Peyer's patch (tissue), 4 donors: ENCODE results near the gene TEAD3. TPM values are rescaled to one million over a fixed set of nuclear protein-coding genes. Genes with fewer than 3 reads are reported as not detected.
A peak's percentile ranks its signal among the peaks of the same experiment; 100 is the strongest.

ENCODE experiments used
- DNase-seq, 3 donors: peaks; one replicate each; pipeline ENCODE4 v3.0.0-alpha.2; 2017 to 2019
- H3K27ac ChIP-seq, 4 donors: fragments of 200-600 bp; sonication (generic); one replicate each; pipeline ENCODE4 v1.5.1; 2016 to 2019
- H3K27me3 ChIP-seq, 2 donors: fragments of 200-600 bp; sonication (generic); one replicate each; pipeline ENCODE4 v1.5.1; 2019
- H3K36me3 ChIP-seq, 3 donors: fragments of 200-600 bp; sonication (generic); one replicate each; pipeline ENCODE4 v1.5.1; 2016 to 2019
- H3K4me1 ChIP-seq, 4 donors: fragments of 200-600 bp; sonication (generic); one replicate each; pipeline ENCODE4 v1.5.1; 2016 to 2019
- H3K4me3 ChIP-seq, 4 donors: fragments of 200-600 bp; sonication (generic); 1 replicate in 3 of 4; 2 replicates in 1 of 4; pipeline ENCODE4 v1.5.1; 2016 to 2019; ENCODE audit warnings: mild to moderate bottlenecking in 1 of 4
- H3K9me3 ChIP-seq, 4 donors: fragments of 200-600 bp; sonication (generic); one replicate each; pipeline ENCODE4 v1.5.1; 2016 to 2019; ENCODE audit warnings: mild to moderate bottlenecking in 1 of 4
- CTCF ChIP-seq, 6 experiments: fragments of 450-650 bp in 4 of 6; fragments of 200-600 bp in 2 of 6; sonication (generic) in 1 of 6; IDR thresholded peaks; one replicate each; pipeline ENCODE4 v1.5.1; 2017 to 2019; ENCODE audit warnings: antibody characterized with exemption in 6 of 6, mild to moderate bottlenecking in 3 of 6, moderate library complexity in 1 of 6
- POLR2A ChIP-seq, 2 donors: fragments of 450-650 bp; IDR thresholded peaks; one replicate each; pipeline ENCODE4 v1.5.1; 2017; ENCODE audit warnings: antibody characterized with exemption in 2 of 2, mild to moderate bottlenecking in 2 of 2, moderate library complexity in 2 of 2
- total RNA-seq, 4 donors: library from RNA; depleted of rRNA; stranded (reverse); fragments of >200 nt; gene quantifications; one replicate each; pipeline ENCODE4 v1.1.0, GENCODE V29; 2016

The TEAD3 gene
- total RNA-seq, 4 donors from 2014 or later = 10.7 to 32.9 (median 27.4) TPM

DNA sequence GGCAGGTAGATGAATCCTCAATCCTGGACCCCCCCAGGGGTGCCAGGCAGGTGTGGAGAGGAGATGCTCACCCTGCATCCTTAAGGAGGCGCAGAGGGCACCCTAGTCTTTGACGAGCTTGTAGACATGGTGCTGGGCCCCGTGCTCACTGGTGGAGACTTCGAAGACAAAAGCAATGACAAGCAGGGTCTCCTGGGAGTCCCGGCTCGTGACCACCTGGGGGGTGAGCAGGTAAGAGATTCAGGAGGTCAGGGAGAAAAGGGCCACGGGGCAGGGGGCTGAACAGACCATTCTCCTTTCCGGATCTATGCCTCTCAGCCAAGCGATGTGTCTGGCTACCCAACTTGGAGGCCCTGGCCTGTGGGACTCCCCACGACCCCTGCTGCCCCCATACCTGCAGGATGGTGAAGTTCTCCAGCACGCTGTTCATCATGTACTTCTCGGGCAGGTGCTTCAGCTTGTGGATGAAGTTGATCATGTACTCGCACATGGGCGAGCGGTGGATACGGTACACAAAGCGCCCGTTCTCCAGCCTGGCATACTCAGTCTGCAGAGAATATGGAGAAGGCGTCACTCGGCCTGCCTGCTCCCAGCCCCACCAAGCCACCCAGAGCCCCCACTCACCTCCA lies 21.8 kb downstream of the TEAD3 start:
- TF ChIP-seq CTCF (IDR thresholded peaks at IDR 0.05) = no peak
- TF ChIP-seq POLR2A (IDR thresholded peaks at IDR 0.05) = no peak
- H3K27me3 ChIP-seq = no peaks in the 10 kb centered on the region
- no peak for DNase-seq
- H3K36me3 ChIP-seq = peaks cover 0 to 86% (median 0%) of the 10 kb centered on the region in 3 donors
- H3K9me3 ChIP-seq = no peaks in the 10 kb centered on the region
- H3K4me1 ChIP-seq = peaks cover 0 to 28% (median 1%) of the 10 kb centered on the region in 4 donors
- H3K4me3 ChIP-seq = no peak overlapping the region
- H3K27ac ChIP-seq = no peak overlapping the region

DNA sequence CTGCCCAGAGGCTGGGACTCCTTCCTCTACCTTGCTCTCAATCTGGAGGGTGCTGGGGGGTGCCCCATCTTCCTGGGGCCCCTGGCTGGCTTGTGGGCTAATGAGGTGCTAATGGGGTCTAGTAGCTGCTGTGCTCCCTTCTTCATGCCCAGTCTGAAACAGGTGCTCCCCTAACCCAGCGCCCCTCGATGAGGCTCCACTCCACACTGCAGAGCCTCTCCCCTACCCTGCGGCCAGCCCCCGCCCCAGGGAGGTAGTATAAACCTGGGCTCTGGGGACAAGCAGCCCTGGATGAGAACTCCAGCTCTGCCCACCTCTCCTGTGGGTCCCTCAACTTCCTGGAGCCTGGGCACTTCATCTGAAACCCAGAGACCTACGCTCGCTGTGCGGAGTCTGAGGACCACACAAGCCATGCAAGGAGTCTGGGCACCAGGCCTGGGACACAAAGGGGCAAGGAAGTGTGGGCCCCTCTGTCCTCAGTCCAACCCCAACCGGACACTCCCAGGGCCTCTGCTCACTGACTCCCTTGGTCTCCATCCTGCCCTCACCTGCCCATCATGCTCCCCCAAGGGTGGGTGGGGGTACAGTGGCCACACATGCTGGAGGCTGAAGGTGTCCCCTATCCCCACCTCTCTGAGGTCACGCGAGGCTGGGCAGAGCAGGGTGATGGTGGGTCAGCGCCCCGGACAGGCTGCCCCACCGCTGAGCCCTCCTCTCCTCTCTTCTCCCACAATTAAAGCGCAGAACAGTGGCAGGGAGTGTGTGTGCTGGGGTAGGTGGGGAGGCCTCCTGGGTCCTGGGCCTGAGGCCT lies 22.5 kb downstream of the TEAD3 start:
- Histone ChIP-seq H3K27me3 (no peaks in the 10 kb centered on the region), H3K4me1 (peaks cover 0 to 35% (median 3%) of the 10 kb centered on the region in 4 donors), H3K27ac (no peak overlapping the region), H3K36me3 (peaks cover 0 to 79% (median 0%) of the 10 kb centered on the region in 3 donors), H3K4me3 (no peak overlapping the region), H3K9me3 (no peaks in the 10 kb centered on the region)
- DNase-seq = no peak
- TF ChIP-seq POLR2A (IDR thresholded peaks at IDR 0.05) (no peak), CTCF (IDR thresholded peaks at IDR 0.05) (no peak)

DNA sequence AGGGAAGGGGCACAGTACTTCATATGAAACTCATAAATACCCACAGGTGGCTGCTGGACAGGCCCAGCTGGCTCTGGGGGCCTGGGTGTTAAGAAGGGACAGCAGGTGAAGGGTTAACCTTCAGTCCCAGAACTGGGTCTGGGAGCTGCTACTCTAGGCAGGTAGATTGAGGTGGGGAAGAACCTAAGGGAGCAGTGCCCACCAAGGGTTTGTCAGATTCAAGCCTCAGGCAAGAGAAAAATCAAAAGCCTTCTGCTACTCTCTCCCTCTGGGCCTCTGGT lies 23.1 kb downstream of the TEAD3 start:
- H3K4me3 ChIP-seq = no peak overlapping the region
- peaks cover 0 to 73% (median 0%) of the 10 kb centered on the region in 3 donors for H3K36me3 ChIP-seq
- H3K9me3 ChIP-seq = no peaks in the 10 kb centered on the region
- no peak for TF ChIP-seq CTCF (IDR thresholded peaks at IDR 0.05)
- no peak for TF ChIP-seq POLR2A (IDR thresholded peaks at IDR 0.05)
- no peak overlapping the region for H3K27ac ChIP-seq
- H3K27me3 ChIP-seq = no peaks in the 10 kb centered on the region
- no peak for DNase-seq
- peaks cover 0 to 37% (median 3%) of the 10 kb centered on the region in 4 donors for H3K4me1 ChIP-seq

- Histone ChIP-seq H3K4me3 (no peak overlapping the region), H3K4me1 (peaks cover 0 to 37% (median 3%) of the 10 kb centered on the region in 4 donors), H3K27ac (no peak overlapping the region), H3K9me3 (no peaks in the 10 kb centered on the region), H3K27me3 (no peaks in the 10 kb centered on the region), H3K36me3 (peaks cover 0 to 70% (median 0%) of the 10 kb centered on the region in 3 donors)
- DNase-seq = no peak
- TF ChIP-seq CTCF (IDR thresholded peaks at IDR 0.05) (no peak), POLR2A (IDR thresholded peaks at IDR 0.05) (no peak)
These were observed 23.6 kb downstream of the TEAD3 start for GRCh38 chr6:35473075-35473849.

GRCh38 chr6:35471836-35472345 lies 25.0 kb downstream of the TEAD3 start:
- H3K27ac ChIP-seq = peak overlapping the region in 2 of 4 donors; percentile 9 to 46
- H3K9me3 ChIP-seq = no peaks in the 10 kb centered on the region
- H3K27me3 ChIP-seq = no peaks in the 10 kb centered on the region
- DNase-seq = no peak
- peaks cover 0 to 43% (median 3%) of the 10 kb centered on the region in 4 donors for H3K4me1 ChIP-seq
- no peak overlapping the region for H3K4me3 ChIP-seq
- peaks cover 0 to 58% (median 0%) of the 10 kb centered on the region in 3 donors for H3K36me3 ChIP-seq
- TF ChIP-seq CTCF (IDR thresholded peaks at IDR 0.05) (no peak), POLR2A (IDR thresholded peaks at IDR 0.05) (no peak)
